ENCODE measurements around the gene TENT5C.

DNA sequence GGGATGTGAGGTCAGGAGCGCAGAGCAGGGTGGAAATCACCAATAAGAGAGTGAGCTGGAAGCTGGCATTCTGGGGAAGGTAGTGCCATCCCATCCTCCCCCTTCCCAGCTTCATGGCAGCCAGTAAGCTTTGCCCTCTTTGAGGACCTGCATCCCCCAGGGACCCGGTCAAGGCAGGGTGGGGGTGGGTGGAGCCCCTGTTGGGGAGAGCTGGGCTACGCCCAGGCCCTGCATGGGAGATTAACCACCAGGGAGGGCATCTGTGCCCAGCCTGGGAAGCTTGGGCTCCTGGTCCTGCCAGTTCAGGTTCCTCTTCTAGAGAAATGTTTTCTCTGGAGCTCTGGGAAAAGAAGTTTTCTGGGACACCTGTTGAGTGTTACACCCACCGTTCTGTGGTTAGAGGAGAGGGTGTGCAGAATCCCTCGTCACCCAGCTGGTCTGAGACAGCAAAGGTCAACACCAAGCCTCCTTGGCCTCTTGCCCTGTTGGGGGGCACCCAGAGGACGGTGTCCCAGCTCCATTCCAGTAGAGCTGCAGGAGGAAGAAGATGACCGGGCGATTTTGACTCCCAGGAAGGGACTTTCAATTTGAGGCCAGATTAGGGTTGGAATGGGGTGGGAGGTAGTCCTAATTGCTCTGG lies 30.1 kb upstream of the TENT5C start:
- TF ChIP-seq POLR2A (IDR thresholded peaks at IDR 0.05), result no peak
- TF ChIP-seq, protein P1, sequence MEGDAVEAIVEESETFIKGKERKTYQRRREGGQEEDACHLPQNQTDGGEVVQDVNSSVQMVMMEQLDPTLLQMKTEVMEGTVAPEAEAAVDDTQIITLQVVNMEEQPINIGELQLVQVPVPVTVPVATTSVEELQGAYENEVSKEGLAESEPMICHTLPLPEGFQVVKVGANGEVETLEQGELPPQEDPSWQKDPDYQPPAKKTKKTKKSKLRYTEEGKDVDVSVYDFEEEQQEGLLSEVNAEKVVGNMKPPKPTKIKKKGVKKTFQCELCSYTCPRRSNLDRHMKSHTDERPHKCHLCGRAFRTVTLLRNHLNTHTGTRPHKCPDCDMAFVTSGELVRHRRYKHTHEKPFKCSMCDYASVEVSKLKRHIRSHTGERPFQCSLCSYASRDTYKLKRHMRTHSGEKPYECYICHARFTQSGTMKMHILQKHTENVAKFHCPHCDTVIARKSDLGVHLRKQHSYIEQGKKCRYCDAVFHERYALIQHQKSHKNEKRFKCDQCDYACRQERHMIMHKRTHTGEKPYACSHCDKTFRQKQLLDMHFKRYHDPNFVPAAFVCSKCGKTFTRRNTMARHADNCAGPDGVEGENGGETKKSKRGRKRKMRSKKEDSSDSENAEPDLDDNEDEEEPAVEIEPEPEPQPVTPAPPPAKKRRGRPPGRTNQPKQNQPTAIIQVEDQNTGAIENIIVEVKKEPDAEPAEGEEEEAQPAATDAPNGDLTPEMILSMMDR (IDR thresholded peaks at IDR 0.05), result no peak

All from suprapubic skin (tissue), 3 donors.